ENCODE results near the gene LURAP1L. TPM values are rescaled to one million over a fixed set of nuclear protein-coding genes. Genes with fewer than 3 reads are reported as not detected.

LURAP1L gene
- total RNA-seq, 1 experiment from 2014 or later: 1.7 TPM

GRCh38 chr9:12801663-12802062 lies 26.8 kb downstream of the LURAP1L start (continued):
- TF ChIP-seq GRHL2 (CRISPR knock-in tag; IDR thresholded peaks at IDR 0.05; ENCODE audit: insufficient replicate concordance, severe bottlenecking) (no peak), CTCF (IDR thresholded peaks at IDR 0.05) (no peak), MYBL2 (CRISPR knock-in tag; IDR thresholded peaks at IDR 0.05) (no peak), MAX (CRISPR knock-in tag; IDR thresholded peaks at IDR 0.05) (no peak), CREM (CRISPR knock-in tag; IDR thresholded peaks at IDR 0.05) (no peak), AFF4 (CRISPR knock-in tag; IDR thresholded peaks at IDR 0.05; ENCODE audit: borderline replicate concordance) (no peak), ZNF396 (CRISPR knock-in tag; IDR thresholded peaks at IDR 0.05; ENCODE audit: borderline replicate concordance) (no peak)

GRCh38 chr9:12802093-12802492 lies 27.3 kb downstream of the LURAP1L start:
- Mint-ChIP-seq H3K36me3 (no peaks in the 10 kb centered on the region), H3K27me3 (ENCODE audit: low read depth) (no peaks in the 10 kb centered on the region), H3K27ac (no peak overlapping the region), H3K9me3 (no peaks in the 10 kb centered on the region), H3K4me3 (no peak overlapping the region), H3K4me1 (no peaks in the 10 kb centered on the region)
- POLR2A ChIA-PET: no interaction called here
- CTCF ChIA-PET: no interaction called here
- ATAC-seq (no peak), DNase-seq (ENCODE audit: low spot score) (no peak)
- no peak for TF ChIP-seq HMGA2 (CRISPR knock-in tag; IDR thresholded peaks at IDR 0.05)
- TF ChIP-seq FOXP4 (CRISPR knock-in tag; IDR thresholded peaks at IDR 0.05): no peak
- no peak for TF ChIP-seq ZNF425 (CRISPR knock-in tag; conservative IDR thresholded peaks at IDR 0.05)
- no peak for TF ChIP-seq MLX (CRISPR knock-in tag; IDR thresholded peaks at IDR 0.05)
- TF ChIP-seq GABPB1 (CRISPR knock-in tag; IDR thresholded peaks at IDR 0.05): no peak
- no peak for TF ChIP-seq MXD4 (CRISPR knock-in tag; IDR thresholded peaks at IDR 0.05; ENCODE audit: borderline replicate concordance)
- no peak for TF ChIP-seq USF1 (CRISPR knock-in tag; IDR thresholded peaks at IDR 0.05)
- no peak for TF ChIP-seq TEAD1 (CRISPR knock-in tag; IDR thresholded peaks at IDR 0.05)
- TF ChIP-seq NFYB (CRISPR knock-in tag; conservative IDR thresholded peaks at IDR 0.05; ENCODE audit: low read depth): no peak
- TF ChIP-seq NFATC4 (CRISPR knock-in tag; IDR thresholded peaks at IDR 0.05): no peak
- TF ChIP-seq ATF6 (CRISPR knock-in tag; IDR thresholded peaks at IDR 0.05): no peak
- TF ChIP-seq ETV6 (CRISPR knock-in tag; IDR thresholded peaks at IDR 0.05): no peak
- no peak for TF ChIP-seq TP53 (CRISPR knock-in tag; IDR thresholded peaks at IDR 0.05)
- no peak for TF ChIP-seq JUN (CRISPR knock-in tag; IDR thresholded peaks at IDR 0.05)
- TF ChIP-seq SMAD3 (CRISPR knock-in tag; IDR thresholded peaks at IDR 0.05; ENCODE audit: borderline replicate concordance): no peak
- TF ChIP-seq IRF2 (CRISPR knock-in tag; IDR thresholded peaks at IDR 0.05; ENCODE audit: borderline replicate concordance, low read depth): no peak

All from WTC11 (cell line).